HG03439 (cell line): ENCODE results near the gene CLDND2.

Experiments used
- ATAC-seq: cut with Tn5 transposase; IDR thresholded peaks from one replicate; pipeline ENCODE4 v1.9.1; 2021; ENCODE audit warnings: mild to moderate bottlenecking, moderate library complexity; ENCODE audit not compliant: unreplicated experiment

The CLDND2 gene

GRCh38 chr19:51357952-51358351 is 10.9 kb downstream of the CLDND2 start:
- no peak for ATAC-seq

GRCh38 chr19:51356159-51356801 is 12.5 kb downstream of the CLDND2 start:
- ATAC-seq: no peak

- ATAC-seq: no peak
Measured at GRCh38 chr19:51354742-51355148, 14.1 kb downstream of the CLDND2 start.

GRCh38 chr19:51354103-51354741 is 14.6 kb downstream of the CLDND2 start:
- ATAC-seq: no peak

GRCh38 chr19:51352783-51353360 is 15.9 kb downstream of the CLDND2 start:
- no peak for ATAC-seq

- ATAC-seq: no peak
Measured at GRCh38 chr19:51351266-51351990, 17.4 kb downstream of the CLDND2 start.

- no peak for ATAC-seq
Measured at GRCh38 chr19:51347209-51347928, 21.4 kb downstream of the CLDND2 start.

- no peak for ATAC-seq
Measured at GRCh38 chr19:51346742-51347141, 22.1 kb downstream of the CLDND2 start.

- no peak for ATAC-seq
Measured at GRCh38 chr19:51345076-51345620, 23.7 kb downstream of the CLDND2 start.

GRCh38 chr19:51342631-51343569 is 25.9 kb downstream of the CLDND2 start:
- no peak for ATAC-seq

- ATAC-seq: no peak
Measured at GRCh38 chr19:51341976-51342580, 26.7 kb downstream of the CLDND2 start, which contains the start of gene VSIG10L. Gene VSIG10L, minus strand, starts transcription at chr19:51342139. Its CDS starts 15 bp downstream, at chr19:51342124.

- ATAC-seq: no peak
Measured at GRCh38 chr19:51341066-51341465, 27.7 kb downstream of the CLDND2 start.

GRCh38 chr19:51339687-51340656 is 28.8 kb downstream of the CLDND2 start:
- ATAC-seq: peak; percentile 60

- ATAC-seq: peak; percentile 7
Measured at GRCh38 chr19:51339313-51339686, 29.5 kb downstream of the CLDND2 start.

- ATAC-seq: peak; percentile 58
Measured at GRCh38 chr19:51338563-51339312, 30.1 kb downstream of the CLDND2 start.

- ATAC-seq: no peak
Measured at GRCh38 chr19:51337861-51338562, 30.8 kb downstream of the CLDND2 start.
